Sigmoid colon (tissue), 4 donors: ENCODE measurements around the gene RARRES2.

ENCODE experiments used
- CTCF ChIP-seq, 4 experiments: fragments of 450-650 bp in 3 of 4; fragments of 200-600 bp in 1 of 4; IDR thresholded peaks; one replicate each; pipeline ENCODE4 v1.5.1; 2016 to 2019; ENCODE audit warnings: antibody characterized with exemption in 4 of 4, mild to moderate bottlenecking in 3 of 4, moderate library complexity in 2 of 4
- EP300 ChIP-seq, 4 donors: sonication (generic); formaldehyde crosslinking; IDR thresholded peaks; one replicate each; pipeline ENCODE4 v1.6.1; 2017; ENCODE audit warnings: antibody characterized with exemption in 4 of 4
- POLR2A ChIP-seq, 2 donors: fragments of 450-650 bp; IDR thresholded peaks; one replicate each; pipeline ENCODE4 v1.6.1; 2016; ENCODE audit warnings: antibody characterized with exemption in 2 of 2, mild to moderate bottlenecking in 2 of 2, moderate library complexity in 2 of 2

- TF ChIP-seq CTCF (IDR thresholded peaks at IDR 0.05) (no peak), POLR2A (IDR thresholded peaks at IDR 0.05) (peak in 1 of 2 donors; percentile 67), EP300 (IDR thresholded peaks at IDR 0.05) (no peak)
Observed at GRCh38 chr7:150383710-150384397, 42.4 kb upstream of the RARRES2 start.
